PC-9 (cell line): ENCODE data around the gene LAMTOR5. TPM values are rescaled to one million over a fixed set of nuclear protein-coding genes. Genes with fewer than 3 reads are reported as not detected.
A peak's percentile ranks its signal among the peaks of the same experiment; 100 is the strongest.

ENCODE experiments used
- BruUV-seq: library from RNA; stranded (reverse); fragments of 400-500 nt; replicated peaks from 2 replicates; lab custom pipeline; 2021; lab: Mats Ljungman, UMichigan
- CTCF ChIA-PET: fragments of 300-600 bp; sonication (Branson Sonifier 250); formaldehyde crosslinking; loops from one replicate; lab custom pipeline; 2022; ENCODE audit warnings: antibody characterized with exemption; lab: Charles Lee
- POLR2A ChIA-PET: fragments of 300-600 bp; sonication (Branson Sonifier 250); formaldehyde crosslinking; loops from one replicate; lab custom pipeline; 2022; ENCODE audit warnings: antibody characterized with exemption; ENCODE audit not compliant: unreplicated experiment; lab: Charles Lee
- DNase-seq, 2 experiments: peaks; one replicate each; pipeline versions ENCODE4 v3.0.0 to v3.0.0-alpha.2; 2015 to 2022; ENCODE audit warnings: mixed read lengths in 1 of 2
- H2AFZ ChIP-seq: fragments of 200-600 bp; sonication (generic); 2 replicates; pipeline ENCODE4 v1.8.1; 2017; ENCODE audit warnings: antibody characterized with exemption
- H3F3A ChIP-seq: fragments of 200-600 bp; sonication (generic); 2 replicates; pipeline ENCODE4 v1.8.1; 2017; ENCODE audit warnings: antibody characterized with exemption, mild to moderate bottlenecking, low read depth; ENCODE audit not compliant: insufficient read depth
- H3K27ac ChIP-seq: fragments of 200-600 bp; sonication (generic); 2 replicates; pipeline ENCODE4 v1.6.1; 2016; ENCODE audit warnings: mixed run types
- H3K27me3 ChIP-seq: fragments of 200-600 bp; sonication (generic); 2 replicates; pipeline ENCODE4 v1.6.1; 2016; ENCODE audit warnings: low read depth, mixed run types; ENCODE audit not compliant: insufficient read depth
- H3K36me3 ChIP-seq: fragments of 200-600 bp; sonication (generic); 2 replicates; pipeline ENCODE4 v1.6.1; 2016; ENCODE audit warnings: low read depth, mixed run types
- H3K4me1 ChIP-seq: fragments of 200-600 bp; sonication (generic); replicated peaks from 2 replicates; pipeline ENCODE4 v1.6.1; 2016; ENCODE audit warnings: mixed run types; ENCODE audit not compliant: insufficient read depth
- H3K4me2 ChIP-seq: fragments of 200-600 bp; sonication (generic); 2 replicates; pipeline ENCODE4 v1.6.1; 2017; ENCODE audit warnings: mixed run types
- H3K4me3 ChIP-seq: fragments of 200-600 bp; sonication (generic); 2 replicates; pipeline ENCODE4 v1.6.1; 2016; ENCODE audit warnings: mixed run types
- H3K79me2 ChIP-seq: fragments of 200-600 bp; sonication (generic); 2 replicates; pipeline ENCODE4 v1.6.1; 2017; ENCODE audit warnings: low read depth, mixed run types
- H3K9me2 ChIP-seq: fragments of 200-600 bp; sonication (generic); 2 replicates; pipeline ENCODE4 v1.8.1; 2017; ENCODE audit warnings: mild to moderate bottlenecking; ENCODE audit not compliant: insufficient read depth
- H3K9me3 ChIP-seq: fragments of 200-600 bp; sonication (generic); 2 replicates; pipeline ENCODE4 v1.8.1; 2016; ENCODE audit warnings: low read depth; ENCODE audit not compliant: insufficient read depth
- H4K20me1 ChIP-seq: fragments of 200-600 bp; sonication (generic); 2 replicates; pipeline ENCODE4 v1.8.1; 2017; ENCODE audit not compliant: insufficient read depth
- CTCF ChIP-seq: fragments of 200-600 bp; sonication (generic); conservative IDR thresholded peaks from 2 replicates; pipeline ENCODE4 v1.6.1; 2017; ENCODE audit warnings: mixed run types, antibody characterized with exemption, mild to moderate bottlenecking, moderate library complexity
- EZH2 ChIP-seq: fragments of 200-600 bp; sonication (generic); IDR thresholded peaks from 2 replicates; pipeline ENCODE4 v1.8.0; 2017; ENCODE audit warnings: antibody characterized with exemption, low read depth
- intact Hi-C: fragments of 100-400 bp; cut with micrococcal nuclease; formaldehyde crosslinking; loops from one replicate; pipeline ENCODE4 v1.10.0; 2022; ENCODE audit not compliant: unreplicated experiment
- total RNA-seq: library from RNA; stranded (reverse); gene quantifications from 2 replicates; pipeline ENCODE4 v1.2.3, GENCODE V29; 2021

The LAMTOR5 gene
- total RNA-seq, 1 experiment from 2014 or later: 140 TPM

GRCh38 chr1:110380672-110381283 is 26.7 kb downstream of the LAMTOR5 start:
- intact Hi-C loops: no loop called here
- TF ChIP-seq EZH2 (no peak), CTCF (no peak)
- no peaks in the 10 kb centered on the region for H3K9me2 ChIP-seq
- H3K36me3 ChIP-seq: 0 out of 2 replicates have a peak, but pooled peaks cover 20% of the 10 kb centered on the region
- ChIA-PET CTCF (no interaction called here), POLR2A (no interaction called here)
- H2AFZ ChIP-seq: no peak overlapping the region
- no peaks in the 10 kb centered on the region; the same call in 1 of the 2 replicates for H3K9me3 ChIP-seq
- H3K4me1 ChIP-seq: peaks cover 47% of the 10 kb centered on the region
- DNase-seq: peak in 1 of 2 experiments; percentile 80
- BruUV-seq: no TSS peak
- peaks cover 63% of the 10 kb centered on the region for H3F3A ChIP-seq
- H3K27ac ChIP-seq: peak overlapping the region; percentile 79
- no peaks in the 10 kb centered on the region for H4K20me1 ChIP-seq
- no peak overlapping the region for H3K4me3 ChIP-seq
- no peaks in the 10 kb centered on the region for H3K79me2 ChIP-seq
- H3K27me3 ChIP-seq: no peaks in the 10 kb centered on the region
- peak overlapping the region; percentile 33 for H3K4me2 ChIP-seq

- Histone ChIP-seq H3K9me2 (no peaks in the 10 kb centered on the region), H3K4me3 (no peak overlapping the region), H3K27ac (0 out of 2 replicates have a peak overlapping the region, but pooled peaks have one; percentile 4), H3K4me1 (peaks cover 8% of the 10 kb centered on the region), H3K36me3 (peaks cover 49% of the 10 kb centered on the region), H2AFZ (no peak overlapping the region), H3K4me2 (no peak overlapping the region), H3K79me2 (no peaks in the 10 kb centered on the region), H3F3A (peaks cover 44% of the 10 kb centered on the region), H3K9me3 (no peaks in the 10 kb centered on the region), H3K27me3 (no peaks in the 10 kb centered on the region), H4K20me1 (no peaks in the 10 kb centered on the region)
- no peak for DNase-seq
- intact Hi-C loops: no loop called here
- ChIA-PET CTCF (interaction anchor here (0.5 kb wide), 1 partner anchor 78 kb away, joined by 3 read pairs; no protein-coding TSS in a partner anchor), POLR2A (interaction anchor here (0.6 kb wide), 1 partner anchor 14 kb away, joined by 4 read pairs; no protein-coding TSS in a partner anchor)
- BruUV-seq: no TSS peak
- TF ChIP-seq EZH2: no peak
- no peak for TF ChIP-seq CTCF
These were observed 32.0 kb downstream of the LAMTOR5 start for GRCh38 chr1:110375490-110375889.

GRCh38 chr1:110370827-110371226 is 36.7 kb downstream of the LAMTOR5 start:
- no peak for DNase-seq
- Histone ChIP-seq H3K79me2 (peaks cover 35% of the 10 kb centered on the region), H3K4me1 (no peaks in the 10 kb centered on the region), H2AFZ (no peak overlapping the region), H3F3A (peaks cover 22% of the 10 kb centered on the region; the same call in 1 of the 2 replicates), H3K9me3 (no peaks in the 10 kb centered on the region), H3K27ac (0 out of 2 replicates have a peak overlapping the region, but pooled peaks have one; percentile 5), H3K36me3 (peaks cover 52% of the 10 kb centered on the region), H3K9me2 (no peaks in the 10 kb centered on the region), H3K4me3 (no peak overlapping the region), H3K4me2 (no peak overlapping the region), H4K20me1 (peaks cover 5% of the 10 kb centered on the region; the same call in 1 of the 2 replicates), H3K27me3 (no peaks in the 10 kb centered on the region)
- intact Hi-C loops: no loop called here
- ChIA-PET POLR2A (no interaction called here), CTCF (no interaction called here)
- no peak for TF ChIP-seq CTCF
- no peak for TF ChIP-seq EZH2
- no TSS peak for BruUV-seq
